GM19455 (cell line): Measurements from ENCODE around the gene FIP1L1.

Experiments used
- ATAC-seq: cut with Tn5 transposase; IDR thresholded peaks from one replicate; pipeline ENCODE4 v1.9.1; 2021; ENCODE audit not compliant: unreplicated experiment

The FIP1L1 gene

DNA sequence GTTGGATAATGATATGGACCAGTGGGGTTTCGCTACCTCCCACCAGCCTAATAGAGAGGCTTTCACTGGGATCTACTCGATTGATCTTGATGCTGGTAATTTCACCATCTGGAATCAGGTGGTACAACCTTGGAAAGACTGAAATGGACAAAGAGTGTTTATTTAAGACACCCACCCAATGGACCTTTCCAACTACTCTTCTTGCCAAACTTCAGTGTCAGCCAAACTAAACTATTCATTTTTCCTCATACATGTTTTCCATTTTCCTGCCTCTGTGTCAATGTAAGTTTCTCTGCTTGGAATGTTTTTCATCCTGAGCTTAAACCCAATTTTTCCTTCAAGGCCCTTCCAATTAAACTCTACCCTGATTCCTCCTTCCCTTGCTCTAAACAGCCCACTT lies 121.3 kb downstream of the FIP1L1 start:
- no peak for ATAC-seq

DNA sequence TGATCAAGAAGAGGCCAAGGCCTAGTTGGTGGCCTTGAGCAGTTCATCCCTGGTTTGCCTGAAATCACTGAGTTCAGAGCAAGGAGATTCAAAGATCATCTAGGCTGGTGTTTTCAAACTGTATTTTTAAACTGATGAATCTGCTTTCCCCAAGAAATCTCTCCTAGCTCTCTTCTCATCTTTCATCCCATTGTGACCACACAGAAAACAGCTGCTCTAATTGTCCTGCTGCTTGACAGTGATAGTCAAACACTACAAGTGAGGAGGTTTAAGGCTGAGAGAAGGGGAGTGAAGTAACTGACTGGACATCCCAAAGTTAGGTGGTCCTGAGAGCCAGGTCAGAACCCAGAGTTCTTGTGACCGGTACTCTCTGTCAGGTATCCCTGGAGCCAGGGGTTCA lies 122.3 kb downstream of the FIP1L1 start:
- no peak for ATAC-seq

DNA sequence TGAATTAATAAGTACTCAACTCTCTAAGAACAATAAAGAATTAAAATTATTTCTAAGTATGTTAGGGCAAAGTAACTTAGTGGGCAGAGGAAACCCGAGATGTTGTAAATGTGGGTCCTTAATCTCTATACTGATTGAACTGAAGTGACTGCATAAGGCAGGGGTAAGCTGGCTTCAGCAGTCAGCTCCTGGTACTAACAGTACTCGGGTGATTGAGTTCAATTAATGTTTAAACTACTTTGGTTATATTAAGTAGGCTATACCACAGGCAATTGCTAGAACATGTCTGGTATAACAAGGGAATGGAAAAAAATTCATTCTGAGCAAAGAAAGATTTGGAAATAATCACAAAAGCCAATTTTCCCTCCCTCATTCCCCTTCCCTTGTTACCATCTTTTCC lies 123.1 kb downstream of the FIP1L1 start:
- no peak for ATAC-seq

DNA sequence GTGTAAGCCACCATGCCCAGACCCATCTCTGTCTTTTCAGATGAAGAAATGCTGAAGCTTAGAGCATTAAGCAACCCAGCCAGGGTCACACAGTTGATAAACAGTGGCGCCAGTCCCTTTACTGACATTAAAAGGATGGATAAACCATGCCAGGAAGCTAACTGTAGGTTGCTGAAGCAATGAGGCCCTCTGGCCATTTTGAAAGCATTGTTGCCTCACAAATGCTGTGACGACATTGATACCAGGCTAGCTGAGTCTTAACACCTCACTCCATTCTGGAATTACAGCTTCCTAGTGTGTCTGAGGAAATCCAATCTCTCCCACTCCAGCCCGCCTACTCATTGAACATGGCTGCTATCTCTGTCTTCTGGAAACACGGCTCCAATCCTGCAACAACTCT lies 124.1 kb downstream of the FIP1L1 start:
- no peak for ATAC-seq

DNA sequence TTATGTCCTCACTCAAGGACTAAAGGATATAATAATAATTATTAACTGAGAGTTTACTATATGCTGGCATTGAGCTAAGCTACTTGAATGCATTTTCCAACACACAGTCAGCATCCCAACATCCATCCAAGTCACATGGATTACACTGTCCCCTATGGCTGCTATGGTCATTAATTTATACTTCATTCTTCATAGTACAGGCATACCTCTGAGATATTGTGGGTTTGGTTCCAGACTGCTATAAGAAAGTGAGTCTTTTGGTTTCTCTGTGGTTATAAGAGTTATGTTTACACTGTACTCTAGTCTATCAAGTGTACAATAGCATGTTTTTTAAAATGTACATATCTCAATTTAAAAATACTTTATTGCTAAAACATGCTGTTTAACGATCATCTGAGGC lies 124.7 kb downstream of the FIP1L1 start:
- ATAC-seq: no peak

GRCh38 chr4:53505947-53506346 lies 128.5 kb downstream of the FIP1L1 start:
- ATAC-seq: no peak

- ATAC-seq: no peak
Observed at GRCh38 chr4:53507058-53507457, 129.6 kb downstream of the FIP1L1 start.

- ATAC-seq: no peak
Observed at GRCh38 chr4:53507671-53508286, 130.3 kb downstream of the FIP1L1 start.

DNA sequence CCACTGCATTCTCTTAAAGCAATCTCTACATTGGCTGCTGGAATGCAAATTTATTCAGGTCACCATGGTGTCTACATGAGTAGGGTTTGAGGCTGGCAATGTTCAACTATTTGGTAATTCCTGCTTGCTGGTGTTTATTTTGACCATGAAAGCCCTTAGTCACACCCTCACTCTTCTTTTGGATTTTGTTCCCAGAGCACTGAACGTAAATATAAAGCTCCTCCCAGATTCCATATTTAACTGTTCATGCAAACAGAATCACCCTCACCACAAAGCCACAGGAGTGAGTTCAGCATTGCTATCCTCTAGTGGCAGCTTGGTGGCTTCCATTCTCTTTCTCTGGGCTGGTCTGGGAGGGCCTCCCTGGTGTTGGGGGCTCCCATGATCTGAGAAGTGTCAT lies 131.0 kb downstream of the FIP1L1 start:
- no peak for ATAC-seq

- no peak for ATAC-seq
Observed at GRCh38 chr4:53510321-53510720, 132.9 kb downstream of the FIP1L1 start.
